Medulla oblongata (tissue), 1 donor: Measurements from ENCODE around the gene RASL12.

Experiments used
- DNase-seq: peaks from one replicate; pipeline ENCODE4 v3.0.0-alpha.2; 2015; ENCODE audit errors: extremely low spot score

Gene RASL12

GRCh38 chr15:65092911-65093792 is 25.4 kb upstream of the RASL12 start:
- DNase-seq, result no peak

DNA sequence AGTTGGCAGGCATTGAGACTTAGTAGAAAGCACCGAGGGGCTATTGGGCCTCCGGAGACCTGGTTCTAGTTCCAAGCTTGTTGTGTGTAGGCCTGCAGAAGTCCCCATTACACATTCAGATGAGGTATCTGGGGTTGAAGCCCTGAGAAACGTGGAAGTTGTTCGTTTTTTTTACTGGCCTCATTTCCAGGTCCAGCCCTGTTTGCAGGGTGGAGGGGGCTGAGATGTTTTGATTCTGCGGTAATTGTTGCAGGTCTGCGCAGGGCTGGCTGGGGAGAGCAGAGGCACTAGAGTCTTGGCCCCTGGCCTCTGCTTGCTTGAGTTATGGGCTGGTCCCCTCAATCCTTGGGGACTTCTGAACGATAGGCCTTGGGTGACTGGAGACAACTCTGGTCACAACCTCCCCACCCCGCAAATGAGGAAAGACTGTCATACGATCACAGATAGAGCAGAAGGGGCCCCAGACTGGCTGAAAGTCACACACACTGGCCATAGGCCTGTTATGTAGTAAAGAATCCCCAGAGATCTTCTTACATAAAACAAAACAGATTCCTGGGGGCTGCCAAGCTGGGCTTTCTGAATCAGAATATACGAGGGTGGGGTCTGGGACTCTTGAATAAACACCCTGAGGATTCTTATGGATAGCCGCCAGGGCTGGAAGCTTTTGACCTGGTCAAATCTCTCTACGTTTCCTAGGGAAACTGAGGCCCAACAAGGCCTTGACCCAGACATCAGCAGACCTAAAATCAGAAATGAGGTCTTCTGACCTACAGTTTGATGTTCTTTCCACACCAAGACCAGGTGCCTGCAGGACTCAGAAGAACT is 24.4 kb upstream of the RASL12 start:
- no peak for DNase-seq

DNA sequence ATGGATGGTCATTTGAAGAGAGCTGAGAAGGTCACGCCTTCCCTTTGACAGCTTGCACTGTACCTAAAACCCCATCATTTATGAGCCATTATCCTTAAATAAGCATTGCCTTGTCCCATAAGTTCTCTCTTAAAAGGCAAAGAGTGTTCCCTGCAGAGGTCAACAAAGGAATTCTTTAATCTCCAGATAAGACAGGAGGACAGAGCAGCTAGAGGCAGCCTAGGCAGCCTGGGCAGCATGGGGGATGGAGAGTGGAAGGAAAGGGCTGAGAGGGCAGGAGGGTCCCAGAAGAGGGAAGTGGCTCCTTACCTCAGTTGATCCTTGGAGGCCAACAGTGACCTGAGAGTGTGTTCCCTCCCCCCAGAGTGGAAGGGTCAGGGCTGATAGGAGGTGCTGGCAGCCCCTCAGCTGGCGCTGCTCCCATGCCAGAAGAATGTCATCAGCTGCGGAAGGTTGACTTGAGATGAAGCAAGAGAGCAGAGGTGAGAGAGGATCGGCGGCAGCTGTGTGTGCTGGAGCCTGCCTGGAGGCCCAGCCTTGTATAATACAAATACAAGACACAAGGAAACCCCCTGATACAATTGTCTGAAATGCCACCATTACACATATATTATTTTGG is 21.5 kb upstream of the RASL12 start:
- no peak for DNase-seq

DNA sequence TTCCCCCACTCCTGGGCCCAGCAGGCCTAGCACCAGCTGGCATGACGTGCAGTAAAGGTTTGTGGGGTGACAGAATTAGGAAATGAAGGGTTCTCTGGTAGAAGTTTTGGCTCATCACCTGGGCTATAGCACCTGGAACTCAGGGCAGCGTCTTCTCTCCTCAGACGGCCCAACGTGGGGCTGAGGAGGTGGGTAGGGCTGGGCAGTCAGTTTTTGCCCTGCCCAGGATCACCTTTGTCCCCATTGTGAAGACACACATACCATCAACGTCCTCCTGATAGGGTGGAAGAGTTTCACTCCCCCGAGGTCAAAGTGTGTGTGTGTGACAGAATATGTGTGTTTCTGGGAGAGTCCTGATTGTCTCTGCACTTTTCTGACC is 20.8 kb upstream of the RASL12 start:
- no peak for DNase-seq

DNA sequence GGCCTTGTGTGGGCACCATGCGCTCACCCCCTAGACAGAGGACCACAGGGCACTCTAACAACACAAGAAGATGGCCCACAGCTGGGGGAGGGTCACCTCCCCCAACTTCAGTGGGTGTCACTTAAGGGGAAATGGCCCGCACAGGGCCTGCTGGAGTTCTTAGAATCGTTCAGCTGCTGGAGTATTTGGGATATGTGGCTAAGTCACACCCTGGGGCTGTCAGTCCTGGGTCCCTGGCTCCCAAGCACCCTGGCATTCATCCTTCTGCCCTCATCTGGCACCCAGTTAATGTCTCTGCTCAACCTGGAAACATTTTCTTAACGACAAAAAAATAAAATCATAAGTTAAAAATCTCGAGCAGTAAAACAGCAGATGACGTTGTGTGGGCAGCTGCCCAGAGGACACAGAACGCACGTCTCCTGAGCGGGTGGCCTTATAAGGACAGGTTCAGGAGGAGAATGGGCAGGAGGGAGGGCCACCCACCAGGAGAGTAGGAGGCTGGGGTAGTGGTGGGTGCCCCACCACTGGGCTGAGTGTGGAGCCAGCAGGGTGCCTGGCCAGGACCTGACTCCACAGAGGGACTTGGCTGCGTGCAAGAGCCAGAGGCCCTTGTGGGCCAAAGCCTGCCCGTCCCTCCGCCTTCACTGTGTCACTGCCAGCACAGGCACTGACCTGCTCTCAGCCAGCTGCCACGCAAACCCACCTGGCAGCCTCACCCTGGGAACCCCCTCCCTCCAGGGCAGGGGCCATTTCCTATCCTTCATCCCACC is 20.3 kb upstream of the RASL12 start:
- no peak for DNase-seq

- DNase-seq, result no peak
Observed at GRCh38 chr15:65087411-65087810, 19.6 kb upstream of the RASL12 start.

DNA sequence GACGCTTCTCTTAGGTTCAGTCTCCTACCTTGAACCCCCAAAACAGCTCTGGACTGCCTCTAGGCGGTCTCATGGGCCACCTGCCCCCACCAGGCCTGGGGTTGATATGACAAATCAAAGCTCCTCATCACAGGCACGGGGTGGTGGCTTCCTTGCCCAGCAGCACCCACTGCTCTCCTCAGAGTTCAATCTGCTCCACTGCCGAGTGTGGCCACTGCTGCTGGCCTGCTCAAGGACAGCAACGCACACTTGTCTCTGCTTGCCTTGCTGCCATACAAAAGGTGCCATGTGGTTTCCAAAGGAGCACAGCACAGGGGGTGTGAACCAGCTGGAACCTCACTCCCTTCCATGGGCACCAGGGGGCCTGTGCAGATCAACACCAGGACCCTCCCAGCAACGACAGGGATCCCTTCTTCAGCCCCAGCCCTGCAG is 18.9 kb upstream of the RASL12 start:
- no peak for DNase-seq

- no peak for DNase-seq
Observed at GRCh38 chr15:65085990-65086679, 18.3 kb upstream of the RASL12 start.

DNA sequence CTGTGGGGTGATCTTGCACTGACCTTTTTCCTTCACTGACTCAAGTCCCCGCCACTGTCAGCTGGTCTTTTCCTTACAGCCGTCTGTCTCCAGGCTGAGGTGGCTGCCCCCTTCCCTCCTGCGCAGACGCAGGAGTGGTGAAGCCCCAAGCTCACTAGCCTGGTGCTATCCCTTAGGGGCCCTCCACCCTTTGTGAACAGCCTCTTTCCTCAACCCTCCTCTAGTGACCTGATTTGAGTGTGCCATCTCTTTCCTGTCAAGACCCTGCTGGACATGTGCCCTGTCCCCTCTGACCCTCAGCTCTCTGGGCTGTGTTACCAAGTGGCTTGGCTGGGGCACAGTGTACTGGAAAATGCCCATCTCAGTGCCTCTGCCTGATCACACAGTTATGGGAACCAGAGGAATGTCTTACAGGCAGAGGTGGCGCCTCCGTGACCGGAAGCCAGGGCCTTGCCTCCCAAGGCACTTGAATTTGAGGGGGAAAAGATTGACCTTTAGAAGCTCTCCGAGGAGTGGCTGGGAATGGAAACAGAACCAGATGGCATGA is 17.5 kb upstream of the RASL12 start:
- DNase-seq, result no peak

- DNase-seq, result no peak
Observed at GRCh38 chr15:65084500-65085206, 16.9 kb upstream of the RASL12 start.

DNA sequence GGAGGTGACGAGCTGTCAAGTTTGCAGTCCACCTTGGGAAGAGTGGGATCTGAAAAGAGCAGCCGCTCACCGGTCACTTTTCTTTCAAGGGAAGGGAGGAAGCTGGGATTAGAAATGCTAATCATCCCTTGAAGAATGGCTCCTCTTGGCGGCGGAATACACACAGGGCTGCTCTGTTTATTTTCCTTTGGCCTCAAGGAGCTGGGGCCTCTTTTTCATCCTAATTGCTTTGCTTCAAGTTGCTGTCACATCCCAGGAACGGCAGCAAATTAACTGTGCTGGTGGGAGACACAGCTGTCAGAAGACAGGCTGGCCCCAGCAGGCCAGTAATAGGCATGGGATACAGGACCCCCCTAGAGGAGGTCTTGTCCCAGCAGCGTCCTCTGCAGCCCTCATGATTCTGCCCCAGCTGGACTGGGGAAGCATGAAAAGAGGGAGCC is 15.5 kb upstream of the RASL12 start:
- DNase-seq, result peak; percentile 81

DNA sequence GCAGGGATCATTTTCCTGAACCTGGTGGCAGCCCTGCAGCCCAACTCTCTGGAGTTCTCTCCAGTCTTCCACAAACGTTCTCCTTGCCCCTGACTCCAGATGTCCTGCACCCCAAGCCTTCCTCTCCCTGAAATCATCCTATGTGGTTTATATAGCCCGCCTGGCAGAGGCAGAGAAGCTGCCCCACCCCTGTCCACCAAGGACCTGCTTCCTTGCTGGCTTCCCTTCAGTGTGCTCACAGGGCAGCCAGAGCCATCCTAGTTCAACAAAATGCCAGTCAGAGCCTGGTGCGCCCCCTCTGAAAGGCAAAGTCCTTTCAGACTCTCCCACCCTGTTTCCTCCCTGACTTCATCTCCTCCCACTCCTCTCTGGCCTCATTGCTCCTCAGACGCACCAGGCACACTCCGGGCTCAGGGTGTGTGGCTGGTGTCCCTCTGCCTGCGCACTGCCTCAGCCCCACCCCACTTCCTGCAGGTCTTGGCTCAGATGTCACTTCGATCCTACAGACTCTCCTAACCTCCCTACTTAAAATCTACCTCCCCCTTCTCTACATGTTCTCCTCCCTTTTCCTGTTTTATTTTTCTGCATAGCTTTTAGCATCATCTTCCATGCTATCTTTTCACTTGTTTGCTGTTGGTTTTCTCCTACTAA is 14.6 kb upstream of the RASL12 start:
- no peak for DNase-seq

GRCh38 chr15:65081758-65082157 is 14.0 kb upstream of the RASL12 start:
- DNase-seq, result no peak

DNA sequence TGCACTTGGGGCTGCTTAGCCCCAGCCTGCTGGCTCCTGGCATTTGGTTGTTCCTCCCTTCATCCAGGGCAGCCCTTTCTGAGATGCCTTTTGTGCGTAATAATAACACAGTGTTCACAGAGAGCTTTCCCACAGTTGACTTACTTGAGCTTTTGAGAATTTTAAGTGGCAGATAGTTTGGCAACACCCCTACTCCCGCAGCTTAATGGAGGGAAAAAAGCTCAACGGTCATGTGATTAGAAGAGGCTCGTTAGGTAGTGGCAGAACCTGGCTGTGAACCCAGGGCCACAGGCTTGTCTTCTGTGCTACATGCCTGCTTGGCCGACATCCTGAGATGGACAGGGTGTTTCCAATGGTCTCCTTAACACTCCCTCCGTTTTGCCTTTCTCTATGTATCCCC is 13.5 kb upstream of the RASL12 start:
- DNase-seq, result no peak

DNA sequence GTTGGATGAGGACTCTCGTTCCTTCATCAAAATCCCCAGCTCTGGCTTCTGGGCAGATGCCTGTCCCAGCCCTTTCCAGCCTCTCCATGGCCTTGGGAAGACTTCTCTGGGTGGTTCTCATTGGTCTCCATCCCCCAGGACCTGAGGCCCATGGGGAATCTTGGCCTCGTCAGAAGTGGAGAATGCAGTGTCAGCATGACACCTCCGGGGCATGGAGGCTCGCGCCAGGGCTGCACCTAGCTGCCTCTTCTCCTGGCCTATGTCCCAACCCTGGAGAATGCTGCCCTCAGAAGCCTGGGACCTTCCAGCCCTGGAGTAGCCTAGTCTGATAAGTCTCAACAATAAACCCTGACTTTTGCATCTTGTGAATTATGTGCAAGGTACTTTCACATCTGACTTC is 11.8 kb upstream of the RASL12 start:
- DNase-seq, result no peak

DNA sequence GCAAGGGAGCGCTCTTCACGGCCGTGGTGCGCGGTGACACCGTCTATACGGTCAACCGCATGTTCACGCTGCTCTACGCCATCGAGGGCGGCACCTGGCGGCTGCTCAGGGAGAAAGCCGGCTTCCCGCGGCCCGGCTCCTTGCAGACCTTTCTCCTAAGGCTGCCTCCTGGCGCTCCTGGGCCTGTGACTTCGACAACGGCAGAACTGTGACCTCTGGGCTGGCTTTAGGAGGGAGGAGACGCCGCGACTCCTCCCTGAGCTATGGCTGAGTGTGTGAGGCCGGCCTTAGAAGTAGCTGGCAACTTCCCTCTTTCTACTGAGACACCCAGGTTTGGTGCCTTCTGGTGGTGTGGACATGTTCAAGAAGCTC is 10.2 kb upstream of the RASL12 start:
- no peak for DNase-seq

GRCh38 chr15:65077291-65077980 is 9.6 kb upstream of the RASL12 start:
- DNase-seq, result no peak

- DNase-seq, result no peak
Observed at GRCh38 chr15:65076486-65077290, 8.9 kb upstream of the RASL12 start, which contains the start of gene KBTBD13. KBTBD13 (plus strand) TSS chr15:65076746; CDS start chr15:65076816, 70 bp downstream.
